ENCODE measurements around the gene HS3ST2.

DNA sequence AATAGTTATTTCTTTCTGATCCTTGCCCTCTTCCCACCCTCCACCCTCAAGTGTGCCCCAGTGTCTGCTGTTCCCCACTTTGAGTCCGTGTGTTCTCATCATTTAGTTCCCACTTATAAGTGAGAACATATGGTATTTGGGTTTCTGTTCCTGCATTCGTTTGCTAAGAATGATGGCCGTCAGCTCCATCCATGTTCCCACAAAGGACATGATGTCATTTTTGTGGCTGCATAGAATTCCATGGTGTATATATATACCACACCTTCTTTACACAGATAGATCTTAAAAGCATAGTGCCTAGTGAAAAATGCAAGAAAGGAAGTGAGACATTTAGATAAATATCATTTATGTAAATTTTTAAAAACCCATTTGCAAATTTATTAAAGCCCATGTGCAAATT lies 33.1 kb downstream of the HS3ST2 start:
- TF ChIP-seq EP300 (IDR thresholded peaks at IDR 0.05), result no peak
- no peak for TF ChIP-seq POLR2A (IDR thresholded peaks at IDR 0.05)
- TF ChIP-seq, protein P1, sequence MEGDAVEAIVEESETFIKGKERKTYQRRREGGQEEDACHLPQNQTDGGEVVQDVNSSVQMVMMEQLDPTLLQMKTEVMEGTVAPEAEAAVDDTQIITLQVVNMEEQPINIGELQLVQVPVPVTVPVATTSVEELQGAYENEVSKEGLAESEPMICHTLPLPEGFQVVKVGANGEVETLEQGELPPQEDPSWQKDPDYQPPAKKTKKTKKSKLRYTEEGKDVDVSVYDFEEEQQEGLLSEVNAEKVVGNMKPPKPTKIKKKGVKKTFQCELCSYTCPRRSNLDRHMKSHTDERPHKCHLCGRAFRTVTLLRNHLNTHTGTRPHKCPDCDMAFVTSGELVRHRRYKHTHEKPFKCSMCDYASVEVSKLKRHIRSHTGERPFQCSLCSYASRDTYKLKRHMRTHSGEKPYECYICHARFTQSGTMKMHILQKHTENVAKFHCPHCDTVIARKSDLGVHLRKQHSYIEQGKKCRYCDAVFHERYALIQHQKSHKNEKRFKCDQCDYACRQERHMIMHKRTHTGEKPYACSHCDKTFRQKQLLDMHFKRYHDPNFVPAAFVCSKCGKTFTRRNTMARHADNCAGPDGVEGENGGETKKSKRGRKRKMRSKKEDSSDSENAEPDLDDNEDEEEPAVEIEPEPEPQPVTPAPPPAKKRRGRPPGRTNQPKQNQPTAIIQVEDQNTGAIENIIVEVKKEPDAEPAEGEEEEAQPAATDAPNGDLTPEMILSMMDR (IDR thresholded peaks at IDR 0.05), result no peak
